ENCODE results near the gene SENP2.
"Not testable (repeated sequence)": the region's sequence is repeated elsewhere in the genome, so short reads cannot be mapped to it uniquely, and the experiment has no call there.

The SENP2 gene

DNA sequence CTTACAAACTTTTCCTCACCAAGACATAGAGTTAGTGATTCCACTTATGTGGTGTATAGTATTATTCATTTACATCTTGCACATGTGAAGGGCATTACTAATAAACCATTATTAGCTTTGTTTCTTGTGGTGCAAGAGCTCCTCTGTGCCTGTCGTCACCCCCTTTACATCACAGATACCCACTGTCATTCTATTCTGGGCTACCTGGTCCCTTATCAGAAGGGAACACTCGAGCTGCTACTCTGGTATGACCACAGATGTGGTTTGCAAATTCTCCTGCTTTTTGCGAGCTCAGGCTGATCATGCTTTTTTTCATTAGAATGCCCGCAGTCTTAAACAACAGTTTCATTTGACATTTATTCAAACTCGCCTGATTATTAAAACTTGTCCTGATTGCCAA lies 13.9 kb upstream of the SENP2 start:
- ATAC-seq = no peak
- Mint-ChIP-seq H3K27ac (no peak overlapping the region), H3K27me3 (no peaks in the 10 kb centered on the region), H3K4me3 (no peak overlapping the region), H3K9me3 (peaks cover 9% of the 10 kb centered on the region), H3K36me3 (no peaks in the 10 kb centered on the region), H3K4me1 (no peaks in the 10 kb centered on the region)

GRCh38 chr3:185575108-185575869 lies 10.8 kb upstream of the SENP2 start:
- H3K4me3 Mint-ChIP-seq, H3K9me3 Mint-ChIP-seq, H3K36me3 Mint-ChIP-seq, H3K4me1 Mint-ChIP-seq, ATAC-seq, H3K27me3 Mint-ChIP-seq, H3K27ac Mint-ChIP-seq: not testable (repeated sequence)

DNA sequence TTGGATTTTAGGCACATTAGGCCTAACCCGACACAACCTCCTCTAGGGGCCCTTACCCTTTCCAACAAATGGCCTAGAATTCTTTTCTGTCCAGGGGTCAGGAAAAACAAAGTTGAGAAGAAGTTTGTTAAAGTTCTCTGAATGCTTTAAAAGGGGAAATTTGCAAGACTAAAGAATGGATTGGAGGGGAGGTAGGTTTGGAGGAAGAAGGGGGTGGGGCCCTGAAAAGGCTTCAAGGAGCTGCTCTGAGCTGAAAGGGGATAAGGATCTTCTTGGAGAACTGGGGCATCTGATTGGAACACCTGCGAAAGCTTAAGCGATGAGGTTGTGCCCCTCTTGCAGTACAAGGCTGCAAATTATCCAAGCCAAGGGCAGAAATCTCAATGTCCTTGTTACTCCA lies 3.9 kb upstream of the SENP2 start:
- H3K27ac Mint-ChIP-seq = no peak overlapping the region
- ATAC-seq = no peak

GRCh38 chr3:185582871-185583270 lies 3.2 kb upstream of the SENP2 start:
- Mint-ChIP-seq H3K36me3 (no peaks in the 10 kb centered on the region), H3K9me3 (no peaks in the 10 kb centered on the region), H3K4me1 (peaks cover 13% of the 10 kb centered on the region), H3K4me3 (no peak overlapping the region), H3K27me3 (no peaks in the 10 kb centered on the region), H3K27ac (no peak overlapping the region)
- ATAC-seq = no peak

More for the DNA sequence above, 3.9 kb upstream of the SENP2 start:
- H3K27me3 Mint-ChIP-seq = no peaks in the 10 kb centered on the region
- no peaks in the 10 kb centered on the region for H3K36me3 Mint-ChIP-seq
- H3K4me1 Mint-ChIP-seq = peaks cover 11% of the 10 kb centered on the region
- H3K4me3 Mint-ChIP-seq = no peak overlapping the region
- H3K9me3 Mint-ChIP-seq = no peaks in the 10 kb centered on the region

- Mint-ChIP-seq H3K4me3 (no peak overlapping the region), H3K4me1 (peaks cover 23% of the 10 kb centered on the region), H3K27ac (no peak overlapping the region)
Measured at GRCh38 chr3:185583925-185584324, 2.2 kb upstream of the SENP2 start.

DNA sequence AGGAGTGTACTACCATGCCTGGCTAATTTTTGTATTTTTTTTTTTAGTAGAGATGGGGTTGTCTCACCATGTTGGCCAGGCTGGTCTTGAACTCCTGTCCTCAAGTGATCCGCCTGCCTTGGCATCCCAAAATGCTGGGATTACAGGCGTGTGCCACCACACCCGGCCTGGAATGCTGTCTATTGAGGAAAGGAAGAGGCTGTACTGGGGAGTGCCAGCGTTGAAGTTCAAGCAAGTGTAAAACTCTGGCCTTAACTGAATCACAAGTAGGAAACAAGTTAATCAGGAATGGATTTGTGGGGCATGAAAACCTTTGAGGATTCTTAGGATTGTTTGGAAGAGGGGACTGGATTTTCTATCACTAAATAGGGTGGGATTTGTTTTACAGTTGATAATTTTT lies 1.4 kb upstream of the SENP2 start:
- peak overlapping the region; percentile 41 for H3K4me3 Mint-ChIP-seq
- H3K27ac Mint-ChIP-seq = no peak overlapping the region
- peaks cover 25% of the 10 kb centered on the region for H3K4me1 Mint-ChIP-seq

More at GRCh38 chr3:185583925-185584324, 2.2 kb upstream of the SENP2 start:
- Mint-ChIP-seq H3K36me3 (no peaks in the 10 kb centered on the region), H3K27me3 (no peaks in the 10 kb centered on the region), H3K9me3 (no peaks in the 10 kb centered on the region)
- ATAC-seq = no peak

GRCh38 chr3:185585518-185585858 lies 607 bp upstream of the SENP2 start:
- no peak for ATAC-seq
- H3K36me3 Mint-ChIP-seq = no peaks in the 10 kb centered on the region
- H3K4me1 Mint-ChIP-seq = peaks cover 25% of the 10 kb centered on the region
- no peaks in the 10 kb centered on the region for H3K9me3 Mint-ChIP-seq
- H3K4me3 Mint-ChIP-seq = peak overlapping the region; percentile 78
- peak overlapping the region; percentile 75 for H3K27ac Mint-ChIP-seq
- H3K27me3 Mint-ChIP-seq = no peaks in the 10 kb centered on the region

More for the DNA sequence above, 1.4 kb upstream of the SENP2 start:
- Mint-ChIP-seq H3K9me3 (no peaks in the 10 kb centered on the region), H3K36me3 (no peaks in the 10 kb centered on the region), H3K27me3 (no peaks in the 10 kb centered on the region)
- no peak for ATAC-seq

- Mint-ChIP-seq H3K27me3 (no peaks in the 10 kb centered on the region), H3K4me1 (peaks cover 25% of the 10 kb centered on the region), H3K4me3 (peak overlapping the region; percentile 78), H3K9me3 (no peaks in the 10 kb centered on the region), H3K36me3 (no peaks in the 10 kb centered on the region), H3K27ac (peak overlapping the region; percentile 75)
- no peak for ATAC-seq
Measured at GRCh38 chr3:185586686-185587039, 568 bp downstream of the SENP2 start.

DNA sequence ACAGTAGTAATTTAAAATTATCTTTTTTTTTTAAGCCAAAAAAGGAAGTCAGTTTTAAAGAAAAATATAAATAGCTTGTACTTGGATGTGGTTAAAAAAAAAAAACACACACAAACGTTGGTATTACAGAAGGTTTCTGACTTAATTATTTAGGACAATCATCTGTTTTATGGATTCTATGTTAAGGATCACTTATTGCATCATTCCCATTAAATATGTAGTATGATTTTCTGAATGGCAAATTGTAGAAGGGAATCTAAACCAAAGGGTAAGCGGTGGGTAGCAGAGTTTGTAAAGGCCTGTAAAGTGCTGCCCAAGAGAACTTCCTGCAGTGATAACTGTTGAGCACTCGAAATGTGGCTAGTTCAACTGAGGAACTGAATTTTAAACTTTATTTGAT lies 8.0 kb downstream of the SENP2 start:
- Mint-ChIP-seq H3K27ac (no peak overlapping the region), H3K4me1 (peaks cover 12% of the 10 kb centered on the region), H3K9me3 (no peaks in the 10 kb centered on the region), H3K27me3 (no peaks in the 10 kb centered on the region), H3K36me3 (peaks cover 9% of the 10 kb centered on the region), H3K4me3 (no peak overlapping the region)
- no peak for ATAC-seq

- Mint-ChIP-seq H3K4me1 (peaks cover 12% of the 10 kb centered on the region), H3K4me3 (no peak overlapping the region), H3K9me3 (no peaks in the 10 kb centered on the region), H3K27ac (peak overlapping the region; percentile 25), H3K27me3 (no peaks in the 10 kb centered on the region), H3K36me3 (peaks cover 15% of the 10 kb centered on the region)
- peak; percentile 87 for ATAC-seq
Measured at GRCh38 chr3:185595526-185595925, 9.4 kb downstream of the SENP2 start.

DNA sequence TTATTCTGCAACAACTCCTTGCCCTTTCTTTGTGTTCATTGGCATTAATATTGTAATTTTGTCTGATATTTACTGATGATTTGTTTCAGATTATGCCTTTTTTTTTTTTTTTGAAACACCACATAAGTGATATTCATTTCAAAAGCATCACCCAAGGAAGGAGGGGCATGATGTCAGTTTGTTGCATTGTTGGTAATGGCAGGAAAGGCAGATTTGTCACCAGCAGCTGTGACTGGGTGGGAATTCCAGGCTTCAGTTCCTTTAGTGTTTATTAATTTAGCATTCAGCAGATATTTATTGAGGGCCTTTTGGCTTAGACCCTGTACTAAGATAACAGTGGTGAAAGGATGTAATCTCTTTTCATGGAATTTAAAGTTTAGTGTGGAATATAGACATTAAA lies 19.5 kb downstream of the SENP2 start:
- H3K4me3 Mint-ChIP-seq = no peak overlapping the region
- no peaks in the 10 kb centered on the region for H3K27me3 Mint-ChIP-seq
- H3K27ac Mint-ChIP-seq = no peak overlapping the region
- no peaks in the 10 kb centered on the region for H3K4me1 Mint-ChIP-seq
- ATAC-seq = no peak
- no peaks in the 10 kb centered on the region for H3K9me3 Mint-ChIP-seq
- H3K36me3 Mint-ChIP-seq = peaks cover 77% of the 10 kb centered on the region

GRCh38 chr3:185606196-185606595 lies 20.1 kb downstream of the SENP2 start:
- no peaks in the 10 kb centered on the region for H3K27me3 Mint-ChIP-seq
- no peaks in the 10 kb centered on the region for H3K4me1 Mint-ChIP-seq
- H3K36me3 Mint-ChIP-seq = peaks cover 72% of the 10 kb centered on the region
- H3K4me3 Mint-ChIP-seq = no peak overlapping the region
- no peaks in the 10 kb centered on the region for H3K9me3 Mint-ChIP-seq
- ATAC-seq = no peak
- no peak overlapping the region for H3K27ac Mint-ChIP-seq

DNA sequence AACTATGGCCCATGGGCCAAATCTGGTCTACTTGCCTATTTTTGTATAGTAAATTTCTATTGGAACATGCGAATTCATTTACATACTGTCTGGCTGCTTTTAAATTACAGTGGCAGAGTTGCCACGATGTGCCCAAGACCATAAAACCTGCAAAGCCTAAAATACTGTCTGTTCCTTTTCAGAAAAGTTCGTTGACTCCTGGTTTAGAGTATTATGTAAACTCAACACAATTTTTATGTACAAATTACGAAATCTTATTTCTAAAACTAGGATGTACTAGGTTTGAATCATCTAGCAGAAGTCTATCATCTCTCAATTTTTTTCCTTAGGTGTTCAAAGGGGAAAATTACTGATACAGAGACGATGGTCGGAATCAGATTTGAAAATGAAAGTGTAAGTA lies 26.9 kb downstream of the SENP2 start:
- no peaks in the 10 kb centered on the region for H3K27me3 Mint-ChIP-seq
- no peak overlapping the region for H3K27ac Mint-ChIP-seq
- no peaks in the 10 kb centered on the region for H3K4me1 Mint-ChIP-seq
- no peak for ATAC-seq
- H3K4me3 Mint-ChIP-seq = no peak overlapping the region
- H3K9me3 Mint-ChIP-seq = no peaks in the 10 kb centered on the region
- peaks cover 45% of the 10 kb centered on the region for H3K36me3 Mint-ChIP-seq

GRCh38 chr3:185623939-185624665 lies 38.0 kb downstream of the SENP2 start:
- H3K27me3 Mint-ChIP-seq = no peaks in the 10 kb centered on the region
- no peaks in the 10 kb centered on the region for H3K9me3 Mint-ChIP-seq
- H3K4me3 Mint-ChIP-seq = no peak overlapping the region
- H3K4me1 Mint-ChIP-seq = no peaks in the 10 kb centered on the region
- no peak for ATAC-seq
- H3K36me3 Mint-ChIP-seq = peaks cover 43% of the 10 kb centered on the region
- H3K27ac Mint-ChIP-seq = no peak overlapping the region

GRCh38 chr3:185625784-185626183 lies 39.7 kb downstream of the SENP2 start:
- H3K27me3 Mint-ChIP-seq = no peaks in the 10 kb centered on the region
- H3K4me3 Mint-ChIP-seq = no peak overlapping the region
- no peak for ATAC-seq
- H3K9me3 Mint-ChIP-seq = no peaks in the 10 kb centered on the region
- H3K4me1 Mint-ChIP-seq = no peaks in the 10 kb centered on the region
- H3K36me3 Mint-ChIP-seq = peaks cover 53% of the 10 kb centered on the region
- no peak overlapping the region for H3K27ac Mint-ChIP-seq

DNA sequence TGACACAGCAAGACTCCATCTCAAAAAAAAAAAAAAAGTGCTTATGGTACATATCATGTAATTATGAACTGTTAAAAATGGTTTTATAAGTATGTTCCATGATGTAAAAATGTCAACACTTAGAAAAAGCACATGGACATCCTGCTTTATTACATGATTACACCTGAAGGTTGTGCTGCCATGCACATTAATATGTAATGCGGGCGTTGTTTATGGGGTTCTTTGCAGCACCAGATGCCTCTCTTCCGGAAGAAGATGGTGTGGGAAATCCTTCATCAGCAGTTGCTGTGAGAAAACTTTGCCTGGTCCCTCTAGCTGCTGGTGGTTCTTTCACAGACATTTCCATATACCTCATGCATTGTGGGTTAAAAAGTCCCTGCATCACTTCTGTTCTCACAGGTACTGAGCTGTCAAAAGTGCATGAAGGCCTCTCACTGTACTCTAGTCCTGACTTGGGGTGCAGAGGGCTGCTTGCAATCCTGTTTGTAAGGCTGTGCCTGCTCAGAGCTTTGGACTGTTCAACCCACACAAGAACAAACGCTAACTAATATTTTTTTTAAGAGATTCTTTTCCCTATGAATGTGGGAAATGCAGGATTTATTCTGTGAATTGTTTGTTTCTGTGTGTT lies 43.6 kb downstream of the SENP2 start:
- no peak overlapping the region for H3K4me3 Mint-ChIP-seq
- no peaks in the 10 kb centered on the region for H3K9me3 Mint-ChIP-seq
- H3K36me3 Mint-ChIP-seq = peaks cover 47% of the 10 kb centered on the region
- H3K27me3 Mint-ChIP-seq = no peaks in the 10 kb centered on the region
- H3K27ac Mint-ChIP-seq = no peak overlapping the region
- ATAC-seq = no peak
- H3K4me1 Mint-ChIP-seq = no peaks in the 10 kb centered on the region
